SK-N-SH (cell line): ENCODE measurements around the gene ITIH5.

Source experiments
- ELF1 ChIP-seq: IDR thresholded peaks from 2 replicates; pipeline ENCODE4 v1.4.0; 2012
- EZH2phosphoT487 ChIP-seq: fragments of 200-600 bp; sonication (generic); IDR thresholded peaks from 2 replicates; pipeline ENCODE4 v1.6.1; 2017; ENCODE audit warnings: low read depth, mixed run types, mild to moderate bottlenecking, antibody characterized with exemption, moderate library complexity, borderline replicate concordance
- POLR2AphosphoS5 ChIP-seq: IDR thresholded peaks from 2 replicates; pipeline ENCODE4 v1.6.1; 2012; ENCODE audit warnings: low read depth, low read length
- RCOR1 ChIP-seq: fragments of 150-350 bp; IDR thresholded peaks from 2 replicates; pipeline ENCODE4 v1.6.1; 2017; ENCODE audit warnings: antibody characterized with exemption, low read length
- SMC3 ChIP-seq: IDR thresholded peaks from 2 replicates; pipeline ENCODE4 v1.6.1; 2012; ENCODE audit warnings: low read depth, low read length, improper control_type of control experiment
- TF ChIP-seq, protein P1 (sequence below): fragments of 200-600 bp; sonication (generic); IDR thresholded peaks from 2 replicates; pipeline ENCODE4 v1.6.1; 2017; ENCODE audit warnings: antibody characterized with exemption, mild to moderate bottlenecking, moderate library complexity
- TF ChIP-seq, protein P2 (sequence below): fragments of 150-350 bp; IDR thresholded peaks from 2 replicates; pipeline ENCODE4 v1.6.1; 2016; ENCODE audit warnings: mild to moderate bottlenecking, low read depth, low read length
- TF ChIP-seq, protein P3 (sequence below): fragments of 150-350 bp; IDR thresholded peaks from 2 replicates; pipeline ENCODE4 v1.6.1; 2017; ENCODE audit warnings: antibody characterized with exemption, low read length, low read depth, borderline replicate concordance

- TF ChIP-seq, protein P1, sequence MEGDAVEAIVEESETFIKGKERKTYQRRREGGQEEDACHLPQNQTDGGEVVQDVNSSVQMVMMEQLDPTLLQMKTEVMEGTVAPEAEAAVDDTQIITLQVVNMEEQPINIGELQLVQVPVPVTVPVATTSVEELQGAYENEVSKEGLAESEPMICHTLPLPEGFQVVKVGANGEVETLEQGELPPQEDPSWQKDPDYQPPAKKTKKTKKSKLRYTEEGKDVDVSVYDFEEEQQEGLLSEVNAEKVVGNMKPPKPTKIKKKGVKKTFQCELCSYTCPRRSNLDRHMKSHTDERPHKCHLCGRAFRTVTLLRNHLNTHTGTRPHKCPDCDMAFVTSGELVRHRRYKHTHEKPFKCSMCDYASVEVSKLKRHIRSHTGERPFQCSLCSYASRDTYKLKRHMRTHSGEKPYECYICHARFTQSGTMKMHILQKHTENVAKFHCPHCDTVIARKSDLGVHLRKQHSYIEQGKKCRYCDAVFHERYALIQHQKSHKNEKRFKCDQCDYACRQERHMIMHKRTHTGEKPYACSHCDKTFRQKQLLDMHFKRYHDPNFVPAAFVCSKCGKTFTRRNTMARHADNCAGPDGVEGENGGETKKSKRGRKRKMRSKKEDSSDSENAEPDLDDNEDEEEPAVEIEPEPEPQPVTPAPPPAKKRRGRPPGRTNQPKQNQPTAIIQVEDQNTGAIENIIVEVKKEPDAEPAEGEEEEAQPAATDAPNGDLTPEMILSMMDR, result no peak
- TF ChIP-seq ELF1, result no peak
- TF ChIP-seq RCOR1, result no peak
- TF ChIP-seq, protein P2, sequence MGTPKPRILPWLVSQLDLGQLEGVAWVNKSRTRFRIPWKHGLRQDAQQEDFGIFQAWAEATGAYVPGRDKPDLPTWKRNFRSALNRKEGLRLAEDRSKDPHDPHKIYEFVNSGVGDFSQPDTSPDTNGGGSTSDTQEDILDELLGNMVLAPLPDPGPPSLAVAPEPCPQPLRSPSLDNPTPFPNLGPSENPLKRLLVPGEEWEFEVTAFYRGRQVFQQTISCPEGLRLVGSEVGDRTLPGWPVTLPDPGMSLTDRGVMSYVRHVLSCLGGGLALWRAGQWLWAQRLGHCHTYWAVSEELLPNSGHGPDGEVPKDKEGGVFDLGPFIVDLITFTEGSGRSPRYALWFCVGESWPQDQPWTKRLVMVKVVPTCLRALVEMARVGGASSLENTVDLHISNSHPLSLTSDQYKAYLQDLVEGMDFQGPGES, result no peak
- TF ChIP-seq POLR2AphosphoS5, result no peak
- TF ChIP-seq, protein P3, sequence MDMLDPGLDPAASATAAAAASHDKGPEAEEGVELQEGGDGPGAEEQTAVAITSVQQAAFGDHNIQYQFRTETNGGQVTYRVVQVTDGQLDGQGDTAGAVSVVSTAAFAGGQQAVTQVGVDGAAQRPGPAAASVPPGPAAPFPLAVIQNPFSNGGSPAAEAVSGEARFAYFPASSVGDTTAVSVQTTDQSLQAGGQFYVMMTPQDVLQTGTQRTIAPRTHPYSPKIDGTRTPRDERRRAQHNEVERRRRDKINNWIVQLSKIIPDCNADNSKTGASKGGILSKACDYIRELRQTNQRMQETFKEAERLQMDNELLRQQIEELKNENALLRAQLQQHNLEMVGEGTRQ, result no peak
- TF ChIP-seq SMC3, result no peak
- TF ChIP-seq EZH2phosphoT487, result no peak
Measured at GRCh38 chr10:7518693-7519092, 148.1 kb downstream of the ITIH5 start.
